ENCODE results near the gene PXDN. TPM values are rescaled to one million over a fixed set of nuclear protein-coding genes. Genes with fewer than 3 reads are reported as not detected.

PXDN gene
- total and polyA plus RNA-seq, 9 of the 15 experiments (the other 6 are each of a cell fraction or from before 2014, with no cell fraction given) = 0.49 TPM; not detected in 8

DNA sequence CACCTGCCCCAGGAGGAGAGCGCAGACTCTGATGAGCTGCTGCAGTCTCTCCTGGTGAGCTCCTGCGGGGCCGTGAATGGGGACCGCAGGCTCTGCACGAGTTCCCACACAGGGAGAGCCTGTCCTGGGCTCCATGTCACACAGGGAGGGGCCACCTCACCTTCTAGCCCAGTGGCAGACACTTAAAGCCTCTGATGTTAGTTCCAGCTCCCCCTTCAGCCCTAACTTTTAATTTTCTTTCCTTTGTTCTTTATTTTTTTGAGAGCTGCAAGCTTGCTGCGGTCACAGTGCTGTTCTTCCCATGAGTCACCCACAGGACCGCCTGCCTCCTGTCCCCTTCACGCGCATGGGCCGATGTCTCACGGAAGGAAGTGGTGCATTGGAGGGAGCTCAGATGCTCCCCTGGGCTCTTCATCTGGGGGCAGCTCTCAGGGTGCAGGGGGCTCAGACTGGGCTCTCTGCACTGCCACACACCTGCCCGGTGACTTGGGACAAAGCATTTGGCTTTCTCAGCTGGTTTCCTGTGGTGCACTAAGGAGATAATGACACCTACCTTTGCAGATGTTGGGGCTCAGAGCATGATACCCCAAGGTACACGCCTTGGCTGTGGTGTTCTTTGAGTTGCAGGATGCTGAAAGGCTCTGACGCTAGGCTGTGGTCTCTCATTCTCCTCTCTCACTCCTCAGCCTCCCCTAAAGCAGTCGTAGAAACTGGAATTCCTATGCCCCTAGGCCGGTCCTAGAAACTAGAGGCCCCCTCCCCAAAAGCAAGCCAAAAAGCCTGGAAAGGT, 37.2 kb upstream of the PXDN start:
- no peaks in the 10 kb centered on the region for H3K36me3 ChIP-seq (ENCODE audit: control insufficient read depth, insufficient read depth, low read length)
- no peak overlapping the region for H3K4me2 ChIP-seq (ENCODE audit: insufficient read depth, low read length)
- TF ChIP-seq ZNF766 (CRISPR knock-in tag; conservative IDR thresholded peaks at IDR 0.05) = no peak
- TF ChIP-seq ZNF354B (CRISPR knock-in tag; IDR thresholded peaks at IDR 0.05) = no peak
- TF ChIP-seq, protein P1, sequence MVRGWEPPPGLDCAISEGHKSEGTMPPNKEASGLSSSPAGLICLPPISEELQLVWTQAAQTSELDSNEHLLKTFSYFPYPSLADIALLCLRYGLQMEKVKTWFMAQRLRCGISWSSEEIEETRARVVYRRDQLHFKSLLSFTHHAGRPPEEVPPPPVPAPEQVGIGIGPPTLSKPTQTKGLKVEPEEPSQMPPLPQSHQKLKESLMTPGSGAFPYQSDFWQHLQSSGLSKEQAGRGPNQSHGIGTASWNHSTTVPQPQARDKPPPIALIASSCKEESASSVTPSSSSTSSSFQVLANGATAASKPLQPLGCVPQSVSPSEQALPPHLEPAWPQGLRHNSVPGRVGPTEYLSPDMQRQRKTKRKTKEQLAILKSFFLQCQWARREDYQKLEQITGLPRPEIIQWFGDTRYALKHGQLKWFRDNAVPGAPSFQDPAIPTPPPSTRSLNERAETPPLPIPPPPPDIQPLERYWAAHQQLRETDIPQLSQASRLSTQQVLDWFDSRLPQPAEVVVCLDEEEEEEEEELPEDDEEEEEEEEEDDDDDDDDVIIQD (CRISPR knock-in tag; IDR thresholded peaks at IDR 0.05) = no peak
- TF ChIP-seq TCFL5 (CRISPR knock-in tag; conservative IDR thresholded peaks at IDR 0.05) = no peak
- no peak for TF ChIP-seq ATF7 (IDR thresholded peaks at IDR 0.05)
- no peak overlapping the region for H2AFZ ChIP-seq (ENCODE audit: low read depth, low read length)
- H3K27ac ChIP-seq (ENCODE audit: extremely low read depth, low read depth, low read length) = no peak overlapping the region
- FAIRE-seq (no peak), ATAC-seq (no peak), DNase-seq (ENCODE audit: extremely low read depth in 1 of 4, low spot score in 3 of 4) (no peak)
- no peak overlapping the region for H3K4me3 ChIP-seq
- WGBS (ENCODE audit: insufficient coverage, low coverage, missing lambda C conversion rate) = under 1% methylated on average over 16 of the region's 16 CpGs
- H4K20me1 ChIP-seq (replicated peaks; ENCODE audit: control insufficient read depth, insufficient read depth, low read length) = no peaks in the 10 kb centered on the region; the same call in 1 of the 2 replicates
- no peak overlapping the region for H3K9ac ChIP-seq (ENCODE audit: insufficient read depth in 1 of 2, low read depth in 2 of 2, low read length in 2 of 2)
- in situ Hi-C loops (cut with MboI) = no loop called here
- no peaks in the 10 kb centered on the region for H3K79me2 ChIP-seq (ENCODE audit: control insufficient read depth, insufficient read depth, low read length)
- intact Hi-C loops (cut with micrococcal nuclease) = no loop called here
- H3K9me1 ChIP-seq (ENCODE audit: control insufficient read depth, insufficient read depth, low read length) = peaks cover 2% of the 10 kb centered on the region
- H3K27me3 ChIP-seq (ENCODE audit: control insufficient read depth in 2 of 2, insufficient read depth in 2 of 2, low read length in 2 of 2) = peaks cover 16 to 37% of the 10 kb centered on the region in 2 experiments; a peak in 4 of 5 replicates
- ChIA-PET CTCF (ENCODE audit: low intra/inter-chr PET ratio) (no interaction called here), POLR2A (no interaction called here)
- H3K9me3 ChIP-seq (replicated peaks; ENCODE audit: control insufficient read depth, insufficient read depth, low read depth, low read length) = no peaks in the 10 kb centered on the region
- H3K4me1 ChIP-seq (replicated peaks in 1 of 2; ENCODE audit: control insufficient read depth in 2 of 2, insufficient read depth in 2 of 2, low read length in 2 of 2) = no peaks in the 10 kb centered on the region
- BruUV-seq (replicated peaks) = no TSS peak

Measured in K562 (cell line).